HepG2 (cell line): Measurements from ENCODE around the gene NT5C2. TPM values are rescaled to one million over a fixed set of nuclear protein-coding genes. Genes with fewer than 3 reads are reported as not detected.

ENCODE experiments used
- ATAC-seq: fragments of 200-7000 bp; cut with Tn5 transposase; 3 replicates; pipeline ENCODE4 v1.9.1; 2020; ENCODE audit warnings: mild to moderate bottlenecking, moderate library complexity
- BruUV-seq: library from RNA; stranded (reverse); fragments of 400-500 nt; replicated peaks from 2 replicates; lab custom pipeline; 2021; lab: Mats Ljungman, UMichigan
- CTCF ChIA-PET: fragments of 300-600 bp; formaldehyde crosslinking; extraction: SDS; loops from one replicate; lab custom pipeline; 2021; ENCODE audit warnings: low total read pairs, inconsistent platforms, low intra/inter-chr PET ratio; lab: Yijun Ruan, JAX
- POLR2A ChIA-PET: fragments of 350-600 bp; sonication (Branson Sonifier 250); formaldehyde crosslinking; loops from one replicate; lab custom pipeline; 2020; ENCODE audit warnings: antibody characterized with exemption, inconsistent platforms; lab: Yijun Ruan, JAX
- DNase-seq: peaks from one replicate; pipeline ENCODE4 v3.0.0-alpha.2; 2015; ENCODE audit warnings: low spot score
- FAIRE-seq: peaks from 3 replicates; lab custom pipeline; 2011; peaks lifted over from hg19 to GRCh38; lab: Jason Lieb, UNC
- H2AFZ ChIP-seq: one replicate; pipeline ENCODE4 v1.6.1; 2011; ENCODE audit warnings: low read length, inconsistent platforms
- H3K27ac ChIP-seq: fragments of 300-600 bp; 3 replicates; pipeline ENCODE4 v1.8.0; 2011; ENCODE audit warnings: mixed run types, mild to moderate bottlenecking, mixed read lengths, low read length, inconsistent platforms; ENCODE audit not compliant: insufficient read depth; ENCODE audit errors: extremely low read length
- H3K27me3 ChIP-seq, 2 experiments: fragments of 200-600 bp in 1 of 2; 2 replicates in 1 of 2; 3 replicates in 1 of 2; pipeline versions ENCODE4 v1.6.0 to v1.8.0; 2011; ENCODE audit warnings: low read length in 2 of 2, mild to moderate bottlenecking in 2 of 2, moderate library complexity in 2 of 2, inconsistent platforms in 1 of 2; ENCODE audit not compliant: insufficient read depth in 2 of 2, control insufficient read depth in 1 of 2
- H3K36me3 ChIP-seq, 2 experiments: fragments of 200-600 bp in 1 of 2; replicated peaks in 1 of 2; 2 replicates in 1 of 2; 3 replicates in 1 of 2; pipeline versions ENCODE4 v1.5.1 to v1.8.0; 2011; ENCODE audit warnings: low read length in 2 of 2, inconsistent platforms in 1 of 2; ENCODE audit not compliant: insufficient read depth in 2 of 2, control insufficient read depth in 1 of 2
- H3K4me1 ChIP-seq: 2 replicates; pipeline ENCODE4 v1.5.1; 2012; ENCODE audit warnings: low read length, inconsistent platforms; ENCODE audit not compliant: insufficient read depth
- H3K4me2 ChIP-seq: 2 replicates; pipeline ENCODE4 v1.6.0; 2011; ENCODE audit warnings: low read depth, low read length, inconsistent platforms
- H3K4me3 ChIP-seq, 3 experiments: fragments of 200-600 bp in 1 of 3; sonication (generic), shearing (Covaris generic) in 1 of 3; replicated peaks in 1 of 3; 2 replicates each; pipeline ENCODE4 v1.5.1; 2011 to 2016; ENCODE audit warnings: low read length in 3 of 3, inconsistent platforms in 2 of 3, low read depth in 2 of 3, mild to moderate bottlenecking in 2 of 3, control low read depth in 1 of 3, mixed read lengths in 1 of 3; ENCODE audit not compliant: insufficient read depth in 1 of 3
- H3K79me2 ChIP-seq: one replicate; pipeline ENCODE4 v1.6.1; 2011; ENCODE audit warnings: low read length, inconsistent platforms; ENCODE audit not compliant: insufficient read depth
- H3K9ac ChIP-seq: 2 replicates; pipeline ENCODE4 v1.6.0; 2011; ENCODE audit warnings: mild to moderate bottlenecking, low read depth, low read length, inconsistent platforms; ENCODE audit not compliant: insufficient read depth
- H3K9me3 ChIP-seq: 2 replicates; pipeline ENCODE4 v1.5.1; 2012; ENCODE audit warnings: mild to moderate bottlenecking, low read length
- H4K20me1 ChIP-seq: 2 replicates; pipeline ENCODE4 v1.6.0; 2011; ENCODE audit warnings: inconsistent platforms, mild to moderate bottlenecking, low read length, moderate library complexity; ENCODE audit not compliant: insufficient read depth
- BATF2 ChIP-seq: sonication (generic); formaldehyde crosslinking; IDR thresholded peaks from 2 replicates; pipeline ENCODE4 v1.8.0; 2022; ENCODE audit warnings: mild to moderate bottlenecking, missing genetic modification reagents, moderate library complexity
- EEA1 ChIP-seq: sonication (generic); formaldehyde crosslinking; IDR thresholded peaks from 2 replicates; pipeline ENCODE4 v1.5.1; 2020; ENCODE audit warnings: mild to moderate bottlenecking, missing genetic modification reagents, borderline replicate concordance
- ETS1 ChIP-seq: sonication (generic); formaldehyde crosslinking; IDR thresholded peaks from 2 replicates; pipeline ENCODE4 v1.4.0; 2020; ENCODE audit warnings: missing genetic modification reagents
- FOXJ3 ChIP-seq: sonication (generic); formaldehyde crosslinking; IDR thresholded peaks from 2 replicates; pipeline ENCODE4 v1.4.0; 2020; ENCODE audit warnings: missing genetic modification reagents, mild to moderate bottlenecking, borderline replicate concordance
- GLI4 ChIP-seq: sonication (generic); formaldehyde crosslinking; IDR thresholded peaks from 2 replicates; pipeline ENCODE4 v1.5.1; 2020; ENCODE audit warnings: missing genetic modification reagents, mild to moderate bottlenecking, moderate library complexity, borderline replicate concordance
- HCFC1 ChIP-seq: fragments of 150-350 bp; IDR thresholded peaks from 2 replicates; pipeline ENCODE4 v1.6.1; 2014; ENCODE audit warnings: low read depth, low read length
- HNRNPK ChIP-seq: fragments of 200-400 bp; formaldehyde crosslinking; IDR thresholded peaks from 2 replicates; pipeline ENCODE4 v1.6.1; 2018; ENCODE audit warnings: low read length, low read depth, moderate library complexity, mild to moderate bottlenecking; ENCODE audit not compliant: poor library complexity, severe bottlenecking
- ISX ChIP-seq: sonication (generic); formaldehyde crosslinking; conservative IDR thresholded peaks from 2 replicates; pipeline ENCODE4 v1.5.0; 2020; ENCODE audit warnings: missing genetic modification reagents
- MYC ChIP-seq: sonication (generic); formaldehyde crosslinking; IDR thresholded peaks from 2 replicates; pipeline ENCODE4 v1.9.0; 2021; ENCODE audit warnings: missing genetic modification reagents, borderline replicate concordance
- NKX3-1 ChIP-seq: sonication (generic); formaldehyde crosslinking; IDR thresholded peaks from 2 replicates; pipeline ENCODE4 v1.5.0; 2020; ENCODE audit warnings: missing genetic modification reagents
- POLR2A ChIP-seq, 2 experiments: IDR thresholded peaks; 2 replicates each; pipeline ENCODE4 v1.6.1; 2011; ENCODE audit warnings: low read depth in 2 of 2, low read length in 2 of 2, mild to moderate bottlenecking in 1 of 2, moderate library complexity in 1 of 2; ENCODE audit not compliant: insufficient read depth in 1 of 2
- SOX6 ChIP-seq, 2 experiments: fragments of 450-650 bp in 1 of 2; sonication (generic) in 1 of 2; formaldehyde crosslinking in 1 of 2; IDR thresholded peaks; 2 replicates each; pipeline versions ENCODE4 v1.4.0 to v1.6.1; 2017 to 2020; ENCODE audit warnings: antibody characterized with exemption in 1 of 2, mild to moderate bottlenecking in 1 of 2, missing genetic modification reagents in 1 of 2
- STAT5B ChIP-seq: sonication (generic); formaldehyde crosslinking; IDR thresholded peaks from 2 replicates; pipeline ENCODE4 v1.4.0; 2020; ENCODE audit warnings: missing genetic modification reagents
- TOE1 ChIP-seq: sonication (generic); formaldehyde crosslinking; IDR thresholded peaks from 2 replicates; pipeline ENCODE4 v1.4.0; 2020; ENCODE audit warnings: mild to moderate bottlenecking, missing genetic modification reagents
- TOPORS ChIP-seq: sonication (generic); formaldehyde crosslinking; IDR thresholded peaks from 2 replicates; pipeline ENCODE4 v1.8.0; 2023; ENCODE audit warnings: mild to moderate bottlenecking, missing genetic modification reagents
- ZFP41 ChIP-seq: sonication (generic); formaldehyde crosslinking; IDR thresholded peaks from 2 replicates; pipeline ENCODE4 v1.4.0; 2020; ENCODE audit warnings: mild to moderate bottlenecking, missing genetic modification reagents, borderline replicate concordance
- ZNF550 ChIP-seq: sonication (generic); formaldehyde crosslinking; IDR thresholded peaks from 2 replicates; pipeline ENCODE4 v1.4.0; 2020; ENCODE audit warnings: mild to moderate bottlenecking, missing genetic modification reagents, borderline replicate concordance
- ZNF777 ChIP-seq: sonication (generic); formaldehyde crosslinking; IDR thresholded peaks from 2 replicates; pipeline ENCODE4 v1.4.0; 2020; ENCODE audit warnings: missing genetic modification reagents
- ZNF790 ChIP-seq: sonication (generic); formaldehyde crosslinking; IDR thresholded peaks from 2 replicates; pipeline ENCODE4 v1.8.0; 2022; ENCODE audit warnings: missing genetic modification reagents, mild to moderate bottlenecking, borderline replicate concordance
- WGBS: methylation state at CpG from one replicate; pipeline ENCODE4 v1.1.6; 2017; ENCODE audit warnings: low lambda C conversion rate; 5-methylcytosine and 5-hydroxymethylcytosine counted together
- in situ Hi-C: cut with HindIII; loops from 2 replicates; pipeline ENCODE4 v1.10.0; 2017; ENCODE audit warnings: low pct_unique_long_range_greater_than_20kb; ENCODE audit not compliant: extremely low pct_ligation_motif_present
- intact Hi-C: fragments of 100-400 bp; cut with micrococcal nuclease; formaldehyde crosslinking; loops from one replicate; pipeline ENCODE4 v1.10.0; 2022; ENCODE audit not compliant: unreplicated experiment
- polyA plus RNA-seq, 8 experiments: library from polyadenylated mRNA; depleted of rRNA in 3 of 8; stranded (reverse) in 7 of 8; unstranded in 1 of 8; fragments of >200 nt; fragmentation: Illumina TruSeq in 4 of 8; extraction: Trizol in 4 of 8; gene quantifications; 2 replicates each; pipeline versions ENCODE4 v1.2.1 to v1.2.3, GENCODE V29; 2011 to 2016; ENCODE audit warnings: low read depth in 4 of 8, missing spikeins in 1 of 8, mixed read lengths in 1 of 8; ENCODE audit not compliant: insufficient read depth in 1 of 8
- total RNA-seq, 5 experiments: library from RNA; depleted of rRNA; stranded (reverse); fragments of >200 nt; fragmentation: Illumina TruSeq; extraction: Trizol; gene quantifications; 2 replicates each; pipeline ENCODE4 v1.2.3, GENCODE V29; 2016; ENCODE audit warnings: low read depth in 1 of 5

Gene NT5C2
- total and polyA plus RNA-seq, 2 of the 13 experiments (the other 11 are each of a cell fraction or from before 2014, with no cell fraction given), result 40.6 to 55.2 TPM

GRCh38 chr10:103077491-103078308 is 115.4 kb downstream of the NT5C2 start:
- in situ Hi-C loops, result no loop called here
- Histone ChIP-seq H3K27ac (no peak overlapping the region), H2AFZ (no peak overlapping the region), H3K9me3 (no peaks in the 10 kb centered on the region)
- TF ChIP-seq SOX6 (IDR thresholded peaks at IDR 0.05) (no peak), SOX6 (CRISPR knock-in tag; IDR thresholded peaks at IDR 0.05) (no peak), BATF2 (CRISPR knock-in tag) (no peak), ZNF550 (CRISPR knock-in tag) (no peak), ZFP41 (no peak), ZNF777 (CRISPR knock-in tag) (no peak), HNRNPK (no peak), FOXJ3 (no peak), POLR2A (IDR thresholded peaks at IDR 0.05; ENCODE audit: insufficient read depth in 1 of 2, low read depth in 2 of 2, low read length in 2 of 2) (no peak), STAT5B (CRISPR knock-in tag) (no peak), EEA1 (CRISPR knock-in tag) (no peak), ZNF790 (CRISPR knock-in tag) (no peak), NKX3-1 (CRISPR knock-in tag) (no peak), MYC (CRISPR knock-in tag) (no peak), ISX (CRISPR knock-in tag) (no peak), GLI4 (CRISPR knock-in tag) (no peak), ETS1 (CRISPR knock-in tag) (no peak), TOPORS (CRISPR knock-in tag) (no peak), TOE1 (CRISPR knock-in tag) (no peak), HCFC1 (no peak)
- TF ChIP-seq, all 625 proteins: peak for 0
- intact Hi-C loops, result no loop called here
- Histone ChIP-seq H3K27me3 (no peaks in the 10 kb centered on the region), H3K9ac (no peak overlapping the region), H3K4me2 (no peak overlapping the region), H4K20me1 (no peaks in the 10 kb centered on the region), H3K79me2 (no peaks in the 10 kb centered on the region), H3K36me3 (peaks cover 19 to 33% of the 10 kb centered on the region in 2 experiments), H3K4me1 (peaks cover 15% of the 10 kb centered on the region), H3K4me3 (no peak overlapping the region)
- ATAC-seq (no peak), DNase-seq (no peak), FAIRE-seq (no peak)
- POLR2A ChIA-PET, result no interaction called here
- BruUV-seq, result no TSS peak
- 97% methylated on average over 15 of the region's 16 CpGs for WGBS
- CTCF ChIA-PET, result no interaction called here
